ENCODE measurements around the gene TXNDC12.
"Not testable (repeated sequence)": the region's sequence is repeated elsewhere in the genome, so short reads cannot be mapped to it uniquely, and the experiment has no call there.

DNA sequence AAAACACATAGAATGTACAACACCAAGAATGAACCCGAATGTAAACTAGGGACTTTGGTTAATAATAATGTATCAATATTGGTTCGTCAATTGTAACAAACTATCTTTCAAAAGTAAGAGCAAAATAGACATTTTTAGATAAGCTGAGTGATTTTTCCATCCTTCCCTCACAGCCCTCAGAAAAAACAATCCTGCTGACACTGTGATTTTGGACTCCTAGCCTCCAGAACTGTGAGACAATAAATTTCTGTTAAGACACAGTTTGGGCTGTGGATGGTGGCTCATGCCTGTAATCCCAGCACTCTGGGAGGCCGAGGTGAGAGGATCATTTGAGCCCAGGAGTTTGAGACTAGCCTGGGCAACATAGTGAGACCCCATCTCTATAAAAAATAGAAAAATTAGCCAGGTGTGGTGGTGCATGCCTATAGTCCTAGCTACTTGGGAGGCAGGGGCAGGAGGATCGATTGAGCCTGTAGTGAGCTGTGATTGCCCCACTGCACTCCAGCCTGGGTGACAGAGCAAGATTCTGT is 9.3 kb downstream of the TXNDC12 start:
- TF ChIP-seq, protein P1, sequence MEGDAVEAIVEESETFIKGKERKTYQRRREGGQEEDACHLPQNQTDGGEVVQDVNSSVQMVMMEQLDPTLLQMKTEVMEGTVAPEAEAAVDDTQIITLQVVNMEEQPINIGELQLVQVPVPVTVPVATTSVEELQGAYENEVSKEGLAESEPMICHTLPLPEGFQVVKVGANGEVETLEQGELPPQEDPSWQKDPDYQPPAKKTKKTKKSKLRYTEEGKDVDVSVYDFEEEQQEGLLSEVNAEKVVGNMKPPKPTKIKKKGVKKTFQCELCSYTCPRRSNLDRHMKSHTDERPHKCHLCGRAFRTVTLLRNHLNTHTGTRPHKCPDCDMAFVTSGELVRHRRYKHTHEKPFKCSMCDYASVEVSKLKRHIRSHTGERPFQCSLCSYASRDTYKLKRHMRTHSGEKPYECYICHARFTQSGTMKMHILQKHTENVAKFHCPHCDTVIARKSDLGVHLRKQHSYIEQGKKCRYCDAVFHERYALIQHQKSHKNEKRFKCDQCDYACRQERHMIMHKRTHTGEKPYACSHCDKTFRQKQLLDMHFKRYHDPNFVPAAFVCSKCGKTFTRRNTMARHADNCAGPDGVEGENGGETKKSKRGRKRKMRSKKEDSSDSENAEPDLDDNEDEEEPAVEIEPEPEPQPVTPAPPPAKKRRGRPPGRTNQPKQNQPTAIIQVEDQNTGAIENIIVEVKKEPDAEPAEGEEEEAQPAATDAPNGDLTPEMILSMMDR (IDR thresholded peaks at IDR 0.05; ENCODE audit: low read length): not testable (repeated sequence)
- TF ChIP-seq EZH2 (optimal IDR thresholded peaks at IDR 0.05; ENCODE audit: low read depth, low read length); EZH2phosphoT487 (IDR thresholded peaks at IDR 0.05; ENCODE audit: low read length): not testable (repeated sequence)

Data from MM.1S (cell line).